ENCODE results near the gene BICDL2.

BICDL2 gene

DNA sequence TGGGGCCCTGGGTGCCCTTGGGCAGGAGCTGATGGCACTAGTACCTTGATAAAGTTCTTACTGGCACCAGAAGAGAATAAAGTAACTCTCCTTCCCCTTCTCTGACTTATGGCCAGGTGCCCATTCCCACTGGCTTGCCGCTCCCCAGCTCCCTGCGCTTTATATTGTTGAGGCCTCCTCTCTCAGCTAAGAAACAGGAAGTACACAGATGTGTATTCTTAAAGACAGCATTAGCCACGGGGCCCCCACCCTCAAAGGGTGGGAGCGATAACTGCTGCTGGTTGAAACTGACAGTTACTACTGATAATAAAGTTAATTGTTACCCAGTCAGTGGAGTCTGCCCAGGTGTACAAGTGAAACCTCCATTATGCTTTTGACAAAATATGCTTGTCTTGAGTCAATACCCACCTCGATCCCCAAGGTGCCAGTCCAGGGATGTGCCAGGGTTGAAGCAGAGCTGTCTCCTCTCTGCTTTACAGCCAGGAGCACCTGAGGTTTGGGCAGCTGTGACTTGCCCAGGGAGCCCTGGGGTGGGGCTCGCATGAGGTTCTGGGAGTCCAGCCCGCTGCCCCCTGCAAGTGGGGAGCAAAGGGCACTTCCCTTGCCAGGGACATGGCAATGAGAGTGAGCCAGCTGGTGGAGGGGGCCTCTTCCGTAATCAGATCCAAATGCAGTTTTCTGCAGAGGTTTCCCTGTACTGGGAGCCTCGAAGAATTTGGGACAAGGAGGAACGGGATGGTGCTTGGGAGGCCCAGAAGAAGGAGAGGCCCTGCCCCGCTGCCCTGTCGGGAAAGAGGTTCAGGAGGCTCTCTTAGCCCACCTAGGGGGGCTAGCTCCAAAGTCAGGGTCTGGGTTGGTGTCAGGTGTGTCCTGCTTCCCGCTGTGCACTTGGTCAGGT, 29.4 kb downstream of the BICDL2 start:
- H3K4ac ChIP-seq (ENCODE audit: low read length) = no peak overlapping the region
- H3K27ac ChIP-seq (replicated peaks; ENCODE audit: low read length) = no peak overlapping the region
- H2BK120ac ChIP-seq (ENCODE audit: low read depth, low read length) = no peak overlapping the region
- no peak for DNase-seq (ENCODE audit: low spot score)
- H3K9ac ChIP-seq (ENCODE audit: low read depth, low read length, poor library complexity) = peak overlapping the region; percentile 36
- H3K9me3 ChIP-seq (replicated peaks in 1 of 2; ENCODE audit: control insufficient read depth in 2 of 2, insufficient read depth in 1 of 2, low read depth in 1 of 2, low read length in 2 of 2) = no peaks in the 10 kb centered on the region
- peaks cover 17 to 25% of the 10 kb centered on the region in 2 donors for H3K4me1 ChIP-seq (ENCODE audit: control insufficient read depth in 2 of 2, insufficient read depth in 1 of 2, low read depth in 1 of 2, low read length in 2 of 2)
- peak overlapping the region; percentile 58 for H2AFZ ChIP-seq (ENCODE audit: low read length)
- no peak overlapping the region for H2BK15ac ChIP-seq (ENCODE audit: low read length)
- no peak overlapping the region for H2BK5ac ChIP-seq (ENCODE audit: low read length)
- peak overlapping the region; percentile 59 for H2BK12ac ChIP-seq (ENCODE audit: low read length)
- H4K91ac ChIP-seq (ENCODE audit: low read depth, low read length, poor library complexity) = no peak overlapping the region
- H3K14ac ChIP-seq (ENCODE audit: low read length) = peak overlapping the region; percentile 26
- peaks cover 24 to 68% (median 60%) of the 10 kb centered on the region in 3 experiments for H3K27me3 ChIP-seq (ENCODE audit: control insufficient read depth in 3 of 3, insufficient read depth in 3 of 3, low read depth in 1 of 3, low read length in 3 of 3)
- H2AK5ac ChIP-seq (ENCODE audit: low read depth, low read length) = no peak overlapping the region
- no peak overlapping the region for H3K4me3 ChIP-seq (ENCODE audit: low read length in 2 of 2)
- no peak overlapping the region for H3K4me2 ChIP-seq (ENCODE audit: insufficient read depth, low read length, poor library complexity, severe bottlenecking)
- H3K18ac ChIP-seq (ENCODE audit: low read length) = peak overlapping the region; percentile 30
- no peaks in the 10 kb centered on the region for H3K79me1 ChIP-seq (ENCODE audit: low read depth, low read length)
- H4K8ac ChIP-seq (ENCODE audit: low read depth, low read length) = no peak overlapping the region
- H3K36me3 ChIP-seq (replicated peaks in 1 of 2; ENCODE audit: control insufficient read depth in 2 of 2, insufficient read depth in 2 of 2, low read length in 2 of 2) = no peaks in the 10 kb centered on the region
- peak overlapping the region; percentile 85 for H3K23ac ChIP-seq (ENCODE audit: low read depth, low read length, poor library complexity)
- no CpG with 5 or more reads among the region's 13 CpGs for whole genome bisulfite sequencing, 2 donors (ENCODE audit: extremely low coverage in 2 of 2, insufficient read length in 2 of 2, insufficient replicate concordance in 1 of 2)

GRCh38 chr16:3004781-3005284, 31.9 kb downstream of the BICDL2 start:
- Histone ChIP-seq H4K8ac (ENCODE audit: low read depth, low read length) (no peak overlapping the region), H3K18ac (ENCODE audit: low read length) (no peak overlapping the region), H3K27ac (replicated peaks; ENCODE audit: low read length) (no peak overlapping the region), H2BK5ac (ENCODE audit: low read length) (no peak overlapping the region), H2BK120ac (ENCODE audit: low read depth, low read length) (no peak overlapping the region), H2BK15ac (ENCODE audit: low read length) (no peak overlapping the region), H2BK12ac (ENCODE audit: low read length) (no peak overlapping the region), H3K14ac (ENCODE audit: low read length) (no peak overlapping the region), H3K27me3 (ENCODE audit: control insufficient read depth in 3 of 3, insufficient read depth in 3 of 3, low read depth in 1 of 3, low read length in 3 of 3) (peaks cover 22 to 58% (median 54%) of the 10 kb centered on the region in 3 experiments), H3K4me1 (ENCODE audit: control insufficient read depth in 2 of 2, insufficient read depth in 1 of 2, low read depth in 1 of 2, low read length in 2 of 2) (peaks cover 15 to 20% of the 10 kb centered on the region in 2 donors), H4K91ac (ENCODE audit: low read depth, low read length, poor library complexity) (no peak overlapping the region), H3K4me3 (ENCODE audit: low read length in 2 of 2) (peak overlapping the region in 1 of 2 donors; percentile 31), H2AK5ac (ENCODE audit: low read depth, low read length) (no peak overlapping the region), H3K79me1 (ENCODE audit: low read depth, low read length) (no peaks in the 10 kb centered on the region), H3K4me2 (ENCODE audit: insufficient read depth, low read length, poor library complexity, severe bottlenecking) (no peak overlapping the region), H3K9me3 (replicated peaks in 1 of 2; ENCODE audit: control insufficient read depth in 2 of 2, insufficient read depth in 1 of 2, low read depth in 1 of 2, low read length in 2 of 2) (no peaks in the 10 kb centered on the region), H3K36me3 (replicated peaks in 1 of 2; ENCODE audit: control insufficient read depth in 2 of 2, insufficient read depth in 2 of 2, low read length in 2 of 2) (no peaks in the 10 kb centered on the region), H2AFZ (ENCODE audit: low read length) (peak overlapping the region; percentile 56), H3K4ac (ENCODE audit: low read length) (no peak overlapping the region), H3K9ac (ENCODE audit: low read depth, low read length, poor library complexity) (no peak overlapping the region), H3K23ac (ENCODE audit: low read depth, low read length, poor library complexity) (no peak overlapping the region)
- DNase-seq (ENCODE audit: low spot score) = no peak
- WGBS, 2 donors (ENCODE audit: extremely low coverage in 2 of 2, insufficient read length in 2 of 2, insufficient replicate concordance in 1 of 2) = no CpG with 5 or more reads among the region's 25 CpGs

GRCh38 chr16:3004319-3004718, 32.4 kb downstream of the BICDL2 start:
- H3K4me1 ChIP-seq (ENCODE audit: control insufficient read depth in 2 of 2, insufficient read depth in 1 of 2, low read depth in 1 of 2, low read length in 2 of 2) = peaks cover 12 to 16% of the 10 kb centered on the region in 2 donors
- peak overlapping the region; percentile 32 to 56 for H3K4me3 ChIP-seq (ENCODE audit: low read length in 2 of 2)
- no peaks in the 10 kb centered on the region for H3K36me3 ChIP-seq (replicated peaks in 1 of 2; ENCODE audit: control insufficient read depth in 2 of 2, insufficient read depth in 2 of 2, low read length in 2 of 2)
- WGBS, 2 donors (ENCODE audit: extremely low coverage in 2 of 2, insufficient read length in 2 of 2, insufficient replicate concordance in 1 of 2) = no CpG with 5 or more reads among the region's 67 CpGs
- H3K9ac ChIP-seq (ENCODE audit: low read depth, low read length, poor library complexity) = no peak overlapping the region
- H2BK5ac ChIP-seq (ENCODE audit: low read length) = no peak overlapping the region
- no peak overlapping the region for H4K91ac ChIP-seq (ENCODE audit: low read depth, low read length, poor library complexity)
- H2AFZ ChIP-seq (ENCODE audit: low read length) = no peak overlapping the region
- H3K4ac ChIP-seq (ENCODE audit: low read length) = no peak overlapping the region
- H3K14ac ChIP-seq (ENCODE audit: low read length) = no peak overlapping the region
- H2AK5ac ChIP-seq (ENCODE audit: low read depth, low read length) = no peak overlapping the region
- DNase-seq (ENCODE audit: low spot score) = no peak
- H3K27me3 ChIP-seq (ENCODE audit: control insufficient read depth in 3 of 3, insufficient read depth in 3 of 3, low read depth in 1 of 3, low read length in 3 of 3) = peaks cover 22 to 58% (median 49%) of the 10 kb centered on the region in 3 experiments
- H2BK12ac ChIP-seq (ENCODE audit: low read length) = no peak overlapping the region
- H3K23ac ChIP-seq (ENCODE audit: low read depth, low read length, poor library complexity) = no peak overlapping the region
- H3K4me2 ChIP-seq (ENCODE audit: insufficient read depth, low read length, poor library complexity, severe bottlenecking) = peak overlapping the region; percentile 57
- no peak overlapping the region for H2BK120ac ChIP-seq (ENCODE audit: low read depth, low read length)
- no peak overlapping the region for H3K18ac ChIP-seq (ENCODE audit: low read length)
- H4K8ac ChIP-seq (ENCODE audit: low read depth, low read length) = no peak overlapping the region
- no peak overlapping the region for H2BK15ac ChIP-seq (ENCODE audit: low read length)
- no peaks in the 10 kb centered on the region for H3K9me3 ChIP-seq (replicated peaks in 1 of 2; ENCODE audit: control insufficient read depth in 2 of 2, insufficient read depth in 1 of 2, low read depth in 1 of 2, low read length in 2 of 2)
- no peaks in the 10 kb centered on the region for H3K79me1 ChIP-seq (ENCODE audit: low read depth, low read length)
- no peak overlapping the region for H3K27ac ChIP-seq (replicated peaks; ENCODE audit: low read length)

DNA sequence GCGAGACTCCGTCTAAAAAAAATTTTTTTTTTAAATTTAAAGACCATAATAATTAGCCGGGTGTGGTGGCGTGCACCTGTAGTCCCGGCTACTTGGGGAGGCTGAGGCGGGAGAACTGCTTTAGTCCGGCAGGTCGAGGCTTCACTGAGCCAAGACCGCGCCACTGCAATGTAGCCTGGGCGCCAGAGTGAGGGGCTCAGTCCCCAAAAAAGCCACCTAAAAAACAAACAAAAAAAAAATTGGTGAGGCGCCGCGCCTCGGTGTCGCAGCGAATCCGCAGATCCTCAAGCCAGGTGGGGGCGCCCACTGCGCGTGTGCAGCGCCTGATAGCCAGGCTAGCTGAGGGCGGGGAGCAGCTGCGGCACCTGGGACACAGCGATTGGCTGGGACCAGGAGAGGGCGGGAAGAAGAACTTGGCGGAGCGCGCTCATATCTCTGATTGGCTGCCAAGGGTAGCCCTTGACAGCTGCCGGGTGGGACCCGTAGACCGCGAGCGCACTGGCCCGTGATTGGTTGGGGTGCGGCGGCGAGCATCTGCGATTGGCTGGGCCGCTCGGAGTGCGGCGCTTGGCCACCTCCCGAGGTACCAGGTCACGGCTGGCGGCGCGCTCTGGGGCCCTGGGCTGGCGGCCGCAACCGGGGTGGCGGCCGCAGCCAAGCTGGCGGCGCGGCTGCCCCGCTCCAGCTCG, 33.0 kb downstream of the BICDL2 start:
- no peak overlapping the region for H3K9ac ChIP-seq (ENCODE audit: low read depth, low read length, poor library complexity)
- no CpG with 5 or more reads among the region's 58 CpGs for WGBS, 2 donors (ENCODE audit: extremely low coverage in 2 of 2, insufficient read length in 2 of 2, insufficient replicate concordance in 1 of 2)
- no peak overlapping the region for H2BK120ac ChIP-seq (ENCODE audit: low read depth, low read length)
- peak overlapping the region in 1 of 2 donors; percentile 32 for H3K4me3 ChIP-seq (ENCODE audit: low read length in 2 of 2)
- H3K27ac ChIP-seq (replicated peaks; ENCODE audit: low read length) = no peak overlapping the region
- no peaks in the 10 kb centered on the region for H3K36me3 ChIP-seq (replicated peaks in 1 of 2; ENCODE audit: control insufficient read depth in 2 of 2, insufficient read depth in 2 of 2, low read length in 2 of 2)
- H3K9me3 ChIP-seq (replicated peaks in 1 of 2; ENCODE audit: control insufficient read depth in 2 of 2, insufficient read depth in 1 of 2, low read depth in 1 of 2, low read length in 2 of 2) = no peaks in the 10 kb centered on the region
- no peak overlapping the region for H3K14ac ChIP-seq (ENCODE audit: low read length)
- H2BK12ac ChIP-seq (ENCODE audit: low read length) = no peak overlapping the region
- no peak overlapping the region for H2BK5ac ChIP-seq (ENCODE audit: low read length)
- peaks cover 12 to 14% of the 10 kb centered on the region in 2 donors for H3K4me1 ChIP-seq (ENCODE audit: control insufficient read depth in 2 of 2, insufficient read depth in 1 of 2, low read depth in 1 of 2, low read length in 2 of 2)
- no peak overlapping the region for H3K23ac ChIP-seq (ENCODE audit: low read depth, low read length, poor library complexity)
- H3K4me2 ChIP-seq (ENCODE audit: insufficient read depth, low read length, poor library complexity, severe bottlenecking) = peak overlapping the region; percentile 57
- H3K79me1 ChIP-seq (ENCODE audit: low read depth, low read length) = no peaks in the 10 kb centered on the region
- H4K91ac ChIP-seq (ENCODE audit: low read depth, low read length, poor library complexity) = no peak overlapping the region
- H2AK5ac ChIP-seq (ENCODE audit: low read depth, low read length) = no peak overlapping the region
- H2BK15ac ChIP-seq (ENCODE audit: low read length) = no peak overlapping the region
- peak overlapping the region; percentile 81 for H2AFZ ChIP-seq (ENCODE audit: low read length)
- H3K4ac ChIP-seq (ENCODE audit: low read length) = no peak overlapping the region
- H3K27me3 ChIP-seq (ENCODE audit: control insufficient read depth in 3 of 3, insufficient read depth in 3 of 3, low read depth in 1 of 3, low read length in 3 of 3) = peaks cover 20 to 64% (median 43%) of the 10 kb centered on the region in 3 experiments
- H4K8ac ChIP-seq (ENCODE audit: low read depth, low read length) = no peak overlapping the region
- H3K18ac ChIP-seq (ENCODE audit: low read length) = peak overlapping the region; percentile 64
- peak; percentile 96 for DNase-seq (ENCODE audit: low spot score)

Measured in neuronal stem cell (in vitro differentiated cells).